Urothelium cell line (cell line): Measurements from ENCODE around the gene BRI3.

Experiments used
- DNase-seq: peaks from one replicate; pipeline ENCODE4 v3.0.0; 2011; ENCODE audit warnings: low spot score, mixed read lengths
- FAIRE-seq: peaks from 2 replicates; lab custom pipeline; 2011; peaks lifted over from hg19 to GRCh38; lab: Jason Lieb, UNC

BRI3 gene

DNA sequence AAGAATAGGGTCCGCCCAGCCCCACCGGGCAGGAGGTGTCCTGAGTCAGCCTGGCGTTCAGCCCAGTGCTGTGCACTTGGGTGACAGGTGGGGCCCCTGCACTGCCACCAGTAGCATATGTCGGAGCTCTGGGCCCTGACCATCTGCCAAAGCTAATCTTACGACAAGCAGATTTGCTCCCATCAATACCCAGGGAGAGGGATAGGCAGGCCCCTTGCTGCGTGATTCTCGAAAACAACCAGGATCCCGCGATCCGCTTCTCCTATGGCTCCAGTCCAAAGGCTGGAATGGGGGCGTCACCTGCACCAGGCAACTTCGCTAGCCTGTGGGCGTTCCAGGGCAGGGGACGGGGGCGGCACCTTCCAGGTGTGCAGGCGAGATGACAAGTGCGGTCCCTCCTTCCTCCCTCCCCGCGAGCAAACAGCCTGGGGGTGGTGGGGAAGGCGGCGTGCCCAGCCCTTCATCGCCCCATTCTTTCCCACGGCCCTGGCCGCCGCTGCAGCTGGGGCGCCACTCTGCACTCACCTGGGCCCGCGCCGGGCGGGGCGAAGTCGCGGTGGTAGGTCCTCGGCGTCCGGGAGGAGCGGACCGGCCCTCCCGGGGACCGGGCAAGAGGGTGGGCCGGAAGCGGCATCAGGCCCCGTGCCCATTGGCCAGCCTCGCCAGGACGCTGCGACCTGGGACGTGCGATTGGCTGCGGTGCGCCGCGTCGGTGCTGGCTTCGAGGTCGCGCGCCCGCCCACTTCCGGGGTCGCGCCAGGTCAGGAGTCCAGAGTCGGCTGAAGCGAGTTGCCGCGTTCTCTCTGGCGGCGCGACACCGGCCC is 29.7 kb upstream of the BRI3 start, which contains the start of gene TECPR1:
Gene TECPR1, minus strand, starts transcription at position 632 of the 824 bp plus-strand sequence. CDS start 6,086 bp downstream, outside the sequence.
- peak; percentile 100 for DNase-seq

DNA sequence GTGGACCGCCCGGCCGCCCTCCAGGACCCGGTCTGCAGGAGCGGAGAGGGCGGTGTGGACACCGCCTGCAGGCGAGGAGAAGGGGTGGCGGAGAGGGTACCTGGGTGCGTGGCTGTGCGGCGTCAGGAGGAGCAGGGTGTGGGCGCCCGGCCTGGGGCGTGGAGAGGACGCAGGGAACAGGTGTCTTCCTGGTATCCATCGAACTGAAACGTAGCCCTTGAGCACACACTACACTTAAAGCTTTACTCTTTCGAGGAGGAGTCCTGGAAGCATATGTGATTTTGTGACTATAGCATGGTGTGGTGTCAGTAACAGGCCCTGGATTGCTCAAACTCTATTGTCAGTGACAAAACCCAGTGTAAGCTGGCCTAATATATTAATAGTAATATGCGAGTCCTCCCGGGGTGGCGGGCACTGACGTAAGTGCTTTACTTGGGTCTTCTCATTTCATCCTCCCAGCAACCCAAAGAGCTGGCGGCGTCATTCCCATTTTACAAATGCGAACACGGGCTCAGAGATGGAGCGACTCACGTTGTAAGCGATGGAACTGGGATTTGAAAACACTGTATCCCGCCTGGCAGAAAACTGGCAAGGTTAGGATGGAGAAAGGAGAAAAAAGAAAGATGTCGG is 28.9 kb upstream of the BRI3 start:
- no peak for DNase-seq
- peak; percentile 13 for FAIRE-seq

More for the DNA sequence above, 29.7 kb upstream of the BRI3 start, which contains the start of gene TECPR1:
- FAIRE-seq, result peak; percentile 99

DNA sequence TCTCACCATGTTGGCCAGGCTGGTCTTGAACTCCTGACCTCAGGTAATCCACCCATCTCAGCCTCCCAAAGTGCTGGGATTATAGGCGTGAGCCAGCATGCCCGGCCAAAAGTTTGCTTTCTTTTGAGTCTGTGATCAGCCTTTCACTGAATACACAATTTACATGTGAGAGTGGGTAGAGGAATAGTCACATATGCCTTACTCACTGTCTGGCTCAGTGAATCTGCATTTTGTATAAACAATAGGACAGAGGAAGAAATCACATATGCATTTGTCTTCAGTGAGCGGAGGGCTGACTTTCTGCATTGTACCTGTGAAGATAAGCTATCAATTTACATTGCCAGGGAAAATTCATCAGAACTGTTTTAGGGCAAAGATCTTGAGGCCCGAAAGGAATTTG is 27.0 kb upstream of the BRI3 start:
- FAIRE-seq (no peak), DNase-seq (no peak)

DNA sequence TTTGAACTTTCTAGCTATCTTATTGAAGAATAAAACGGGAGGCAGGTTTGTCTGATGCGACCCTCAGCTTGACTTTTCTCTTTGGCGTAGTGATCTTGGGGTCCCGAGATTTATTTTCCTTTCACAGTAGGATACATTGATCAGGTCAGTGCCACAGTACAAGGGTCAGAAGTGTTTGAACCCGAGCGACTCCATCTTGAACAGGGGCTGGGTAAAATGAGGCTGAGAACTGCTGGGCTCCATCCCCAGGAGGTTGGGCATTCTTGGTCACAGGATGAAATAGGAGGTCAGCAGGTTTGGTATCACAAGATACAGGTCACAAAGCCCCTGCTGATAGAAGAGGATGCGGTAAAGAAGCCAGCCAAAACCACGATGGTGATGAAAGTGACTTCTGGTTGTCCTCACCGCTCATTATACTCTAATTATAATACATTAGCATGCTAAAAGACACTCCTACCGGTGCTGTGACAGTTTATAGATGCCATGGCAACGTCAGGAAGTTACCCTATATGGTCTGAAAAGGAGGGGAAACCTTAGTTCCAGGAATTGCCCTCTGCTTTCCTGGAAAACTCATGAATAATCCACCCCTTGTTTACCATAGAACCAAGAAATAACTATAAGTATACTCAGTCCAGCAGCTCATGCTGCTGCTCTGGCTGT is 26.4 kb upstream of the BRI3 start:
- no peak for FAIRE-seq

DNA sequence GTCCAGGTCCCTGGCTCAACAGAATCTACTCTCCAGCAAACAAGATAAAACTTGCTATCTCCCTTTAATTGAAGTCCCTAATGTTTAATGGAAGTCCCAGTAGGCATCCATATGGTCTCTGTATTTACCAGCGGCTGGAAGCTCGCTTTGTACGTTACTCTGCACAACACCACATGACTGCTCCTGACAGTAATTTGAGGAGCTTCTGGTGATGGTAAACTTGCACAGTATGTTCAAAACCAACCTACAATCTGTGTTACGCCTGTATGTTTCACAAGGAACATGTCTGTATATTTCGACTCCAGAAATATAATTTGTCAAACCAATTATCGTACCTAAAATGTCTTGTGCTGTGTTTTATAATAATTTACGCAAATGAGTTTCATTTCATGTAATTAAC is 25.1 kb upstream of the BRI3 start:
- no peak for DNase-seq
- no peak for FAIRE-seq

More for the DNA sequence above, 26.4 kb upstream of the BRI3 start:
- DNase-seq, result no peak

DNA sequence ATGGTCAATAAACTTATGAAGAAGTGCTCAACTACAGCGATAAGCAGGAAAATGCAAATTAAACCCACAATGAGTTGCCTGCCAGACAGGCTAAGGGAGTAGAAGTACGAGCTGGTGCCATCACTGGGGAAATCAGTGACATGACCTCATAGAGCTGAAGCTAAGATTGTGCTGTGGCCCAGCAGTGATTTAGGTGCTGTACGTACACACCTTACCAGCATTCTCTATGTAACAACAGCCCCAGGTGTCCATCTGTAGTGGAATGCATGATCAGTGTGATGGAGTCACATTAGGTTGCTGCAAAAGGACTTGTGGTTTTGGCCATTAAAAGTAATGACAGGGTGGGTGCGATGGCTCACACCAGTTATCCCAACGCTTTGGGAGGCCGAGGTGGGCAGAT is 23.8 kb upstream of the BRI3 start:
- DNase-seq, result no peak
- no peak for FAIRE-seq

DNA sequence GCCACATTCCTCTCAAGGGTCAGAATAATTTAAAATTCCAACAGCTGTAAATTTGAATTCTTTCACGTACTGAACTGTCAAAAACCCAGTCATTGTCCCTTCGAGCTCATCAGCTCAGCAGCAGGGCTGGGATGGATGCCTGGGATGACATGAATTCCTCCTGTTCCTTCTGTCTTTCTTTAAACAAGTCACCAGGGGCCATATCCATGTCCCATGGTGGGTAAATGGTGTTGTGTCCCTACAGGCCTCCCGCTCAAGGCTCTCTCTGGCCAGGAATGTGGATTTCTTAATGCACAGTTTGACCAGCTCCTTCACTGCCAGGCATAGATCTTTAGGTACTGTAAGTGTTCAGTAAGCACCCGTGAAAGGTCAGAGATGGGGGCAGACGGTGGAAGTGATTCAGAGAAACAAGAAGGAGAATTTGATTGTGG is 15.6 kb upstream of the BRI3 start:
- no peak for FAIRE-seq
- DNase-seq, result peak; percentile 71

DNA sequence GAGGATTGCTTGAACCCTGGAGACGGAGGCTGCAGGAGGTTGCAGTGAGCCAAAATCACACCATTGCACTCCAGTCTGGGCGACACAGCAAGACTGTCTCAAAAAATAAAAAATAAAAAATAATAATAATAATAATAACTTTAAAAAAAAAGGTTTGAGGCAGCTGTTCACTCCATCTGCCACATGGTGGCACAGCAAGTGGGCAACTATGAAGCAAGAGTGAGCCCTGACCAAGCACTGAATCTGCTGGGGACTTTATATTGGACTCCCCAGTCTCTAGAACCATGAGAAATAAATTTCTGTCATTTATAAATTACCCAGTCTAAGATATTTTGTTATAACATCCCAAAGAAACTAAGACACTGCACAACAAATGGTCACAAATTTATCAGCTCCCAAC is 14.6 kb upstream of the BRI3 start:
- FAIRE-seq (no peak), DNase-seq (no peak)

DNA sequence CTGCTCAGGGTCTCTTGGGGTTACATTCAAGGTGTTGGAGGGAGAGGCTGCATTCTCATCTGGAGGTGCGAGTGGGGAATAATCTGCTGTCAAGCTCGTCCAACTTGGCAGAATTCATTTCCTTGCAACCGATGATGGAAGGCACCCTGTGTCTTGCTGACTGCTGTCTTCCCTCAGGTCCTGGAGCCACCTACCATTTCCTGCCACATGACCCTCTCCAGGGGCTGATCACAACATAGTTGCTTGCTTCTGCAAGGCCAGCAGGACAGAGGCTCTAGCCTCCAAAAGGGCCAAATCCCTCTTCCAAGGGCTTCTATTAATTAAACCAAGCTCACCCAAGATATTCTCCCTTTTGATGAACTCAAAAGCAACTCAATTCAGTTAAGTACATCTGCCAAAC is 14.2 kb upstream of the BRI3 start:
- FAIRE-seq (no peak), DNase-seq (no peak)

DNA sequence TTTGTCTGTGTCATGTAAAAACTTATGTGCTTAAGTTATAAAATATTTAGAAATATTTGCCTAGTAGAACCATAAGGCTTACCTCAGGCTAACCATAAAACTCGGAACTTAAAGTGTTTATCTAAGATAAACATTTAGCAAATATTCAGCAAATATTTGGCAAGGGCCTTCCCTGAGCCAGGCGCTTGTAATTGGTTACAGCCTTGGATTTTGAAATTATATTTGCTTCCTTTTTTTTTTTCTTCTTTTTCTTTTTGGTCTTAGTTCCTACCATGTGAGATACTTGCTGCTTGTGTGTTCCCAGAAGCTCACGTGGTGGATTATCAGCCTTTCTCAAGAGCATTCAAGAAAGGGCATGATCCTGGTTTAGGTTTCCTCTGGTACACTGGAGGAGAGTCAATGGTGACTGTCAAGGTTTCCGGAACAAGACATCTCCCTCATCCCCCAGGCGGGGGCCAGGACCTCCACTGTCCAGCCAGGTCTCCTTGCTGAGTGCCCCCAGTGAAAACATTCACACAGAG is 5.2 kb upstream of the BRI3 start:
- no peak for FAIRE-seq
- DNase-seq, result no peak

DNA sequence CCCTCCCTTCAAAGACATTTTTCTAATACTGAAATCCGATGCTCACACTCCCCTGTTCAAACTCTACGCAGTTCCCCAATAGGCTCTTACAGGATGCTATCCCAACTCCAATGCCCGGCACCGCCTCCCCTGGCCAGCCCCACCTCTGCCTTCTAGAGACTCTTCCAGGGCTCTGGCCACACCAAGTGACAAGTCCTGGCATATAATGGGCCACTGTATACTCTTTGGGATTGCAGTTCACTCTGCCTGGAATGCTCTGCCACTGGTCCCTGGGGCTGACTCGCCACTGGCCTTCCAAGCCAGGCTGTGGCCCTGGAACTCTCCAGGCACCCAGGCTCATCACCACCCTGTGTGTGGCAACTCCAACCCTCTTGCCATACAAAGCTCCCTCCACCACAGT is 3.1 kb upstream of the BRI3 start:
- DNase-seq (no peak), FAIRE-seq (peak; percentile 20)

DNA sequence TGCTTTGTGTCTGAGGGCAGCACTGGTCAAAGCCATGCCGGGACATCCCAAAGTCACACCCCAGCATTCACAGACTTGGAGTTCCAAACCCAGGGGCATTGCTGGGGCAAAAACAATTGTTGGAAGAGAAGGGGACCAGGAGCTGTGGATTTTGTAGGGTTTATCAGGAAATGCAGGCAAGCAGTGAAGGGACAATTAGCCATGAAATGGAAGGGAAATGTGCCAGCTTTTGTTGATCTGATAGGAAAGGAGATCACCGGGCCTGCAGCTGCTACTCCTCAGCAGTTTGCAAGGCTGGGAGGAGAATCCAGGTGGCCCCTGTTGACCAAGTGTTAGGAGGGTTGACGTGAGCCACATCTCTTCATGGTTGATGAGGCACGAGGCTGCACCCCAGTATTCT is 2.5 kb upstream of the BRI3 start:
- FAIRE-seq (peak; percentile 56), DNase-seq (no peak)

DNA sequence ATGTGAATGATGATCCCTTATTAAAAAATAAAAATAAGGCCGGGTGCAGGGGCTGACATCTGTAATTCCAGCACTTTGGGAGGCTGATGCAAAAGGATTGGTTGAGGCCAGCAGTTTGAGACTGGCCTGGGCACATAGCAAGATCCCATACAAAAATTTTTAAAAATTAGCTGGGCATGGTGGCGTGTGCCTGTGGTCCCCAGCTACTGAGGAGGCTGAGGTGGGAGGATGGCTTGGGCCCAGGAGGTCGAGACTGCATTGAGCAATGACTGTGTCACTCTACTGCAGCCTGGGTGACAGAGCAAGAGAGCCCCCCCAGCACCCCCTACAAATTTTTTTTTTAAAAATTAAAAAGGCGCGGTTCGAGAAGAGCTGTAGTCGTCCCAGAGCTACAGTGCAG is 1.2 kb upstream of the BRI3 start:
- DNase-seq (no peak), FAIRE-seq (no peak)

DNA sequence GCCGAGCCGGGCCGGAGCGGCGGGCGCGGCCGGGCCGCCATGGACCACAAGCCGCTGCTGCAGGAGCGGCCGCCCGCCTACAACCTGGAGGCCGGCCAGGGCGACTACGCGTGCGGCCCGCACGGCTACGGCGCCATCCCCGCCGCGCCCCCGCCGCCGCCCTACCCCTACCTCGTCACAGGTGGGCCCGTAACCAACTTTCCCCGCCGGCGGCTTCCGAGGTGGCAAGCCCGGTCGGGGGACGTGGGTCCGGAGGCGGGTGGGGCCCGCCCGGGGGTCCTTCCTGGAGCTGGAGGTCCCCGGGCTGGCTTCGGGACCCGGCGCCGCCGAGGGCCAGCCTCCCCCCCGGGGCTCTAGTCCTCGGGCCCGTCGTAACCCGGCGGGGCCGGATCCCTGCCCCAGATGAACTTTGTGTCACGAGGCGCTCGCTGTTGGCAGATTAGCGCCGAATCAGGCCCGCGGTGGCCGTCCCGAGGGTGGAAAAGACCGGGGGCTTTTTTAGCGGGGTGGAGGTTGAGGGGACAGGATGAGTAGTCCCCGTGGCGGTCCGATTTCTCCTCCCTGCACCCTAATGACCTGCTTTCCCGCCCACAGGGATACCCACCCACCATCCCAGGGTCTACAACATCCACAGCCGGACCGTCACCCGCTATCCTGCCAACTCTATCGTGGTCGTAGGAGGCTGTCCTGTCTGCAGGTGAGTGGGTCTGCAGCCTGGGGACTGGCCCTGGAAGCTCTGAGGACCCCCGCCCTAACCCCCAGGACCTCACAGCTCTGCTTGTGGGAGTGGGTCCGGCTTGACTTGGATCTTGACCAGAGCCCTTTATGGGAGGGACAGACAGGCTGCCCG is 496 bp downstream of the BRI3 start:
- DNase-seq (no peak), FAIRE-seq (peak; percentile 23)

DNA sequence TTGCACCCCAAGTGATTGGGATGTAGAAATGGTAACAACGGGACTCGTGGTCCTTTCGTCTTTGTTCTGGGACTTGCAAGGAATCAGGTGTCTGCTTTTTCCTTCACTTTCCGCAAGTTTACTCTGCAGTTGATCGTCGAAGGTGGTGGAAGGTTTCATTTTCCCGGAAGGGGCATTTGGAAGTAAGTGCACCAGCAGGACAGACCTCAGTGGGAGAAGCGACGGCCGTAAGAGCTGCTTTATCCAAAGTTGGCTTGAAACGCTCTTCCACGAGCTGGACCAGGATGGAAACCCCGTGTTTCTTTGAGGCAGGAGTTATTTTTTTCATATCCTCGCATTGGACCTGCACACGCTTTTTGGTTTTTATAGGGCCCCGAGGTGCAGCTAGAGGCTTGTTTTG is 1.2 kb downstream of the BRI3 start:
- DNase-seq (no peak), FAIRE-seq (no peak)

DNA sequence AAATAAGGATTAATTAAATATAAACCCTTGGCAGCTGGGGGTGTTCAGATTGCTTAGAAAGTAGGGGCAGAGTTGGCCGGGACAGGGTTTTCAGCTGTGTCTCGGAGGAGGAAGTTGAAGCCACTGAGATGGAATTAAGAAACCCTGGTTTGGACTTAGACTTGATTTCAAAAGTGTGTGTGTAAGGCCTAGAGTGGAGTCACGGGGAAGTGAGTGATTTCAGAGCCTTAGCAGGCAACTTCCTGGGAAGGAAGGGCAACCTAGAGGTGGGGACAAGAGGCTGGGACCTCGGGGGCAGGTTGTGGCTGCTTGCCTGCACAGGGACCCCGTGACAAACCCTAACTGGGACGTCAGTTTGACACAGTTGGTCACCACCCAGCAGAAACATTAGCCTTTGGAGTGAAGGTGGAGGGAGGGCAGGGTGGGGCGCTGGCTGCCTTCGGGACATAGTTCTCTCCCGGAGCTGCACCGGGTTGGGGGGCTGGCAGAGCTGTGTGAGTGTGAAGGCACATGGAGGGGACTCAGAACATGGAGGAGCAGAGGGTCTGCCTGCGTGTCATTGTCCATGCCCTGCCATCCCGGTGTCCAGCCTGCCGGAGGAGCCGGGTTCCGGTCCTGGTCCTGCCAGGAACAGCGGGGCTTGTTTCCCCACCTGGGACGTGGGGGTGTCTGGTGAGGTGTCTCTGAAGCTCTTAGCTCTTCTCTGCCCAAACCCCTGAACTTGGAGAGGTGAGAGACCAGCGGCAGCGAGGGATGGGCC is 1.8 kb downstream of the BRI3 start:
- FAIRE-seq (peak; percentile 67), DNase-seq (no peak)

DNA sequence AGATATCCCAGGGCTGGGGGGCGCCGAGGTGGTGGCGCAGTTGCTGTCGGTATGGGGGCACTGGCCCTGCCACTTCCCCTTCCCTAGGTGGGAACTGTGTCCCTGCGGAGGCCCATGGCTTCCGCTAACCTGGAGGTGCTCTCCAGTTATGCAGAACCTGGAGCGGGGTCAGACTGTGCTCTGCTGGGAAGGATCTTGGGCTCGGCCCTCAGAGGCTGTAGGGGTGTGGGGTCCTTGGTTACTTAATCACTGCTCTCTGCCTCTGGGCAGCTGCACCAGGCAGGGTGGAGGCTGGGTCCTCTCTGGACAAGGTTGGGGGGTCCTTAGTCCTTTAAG is 2.4 kb downstream of the BRI3 start:
- no peak for DNase-seq
- no peak for FAIRE-seq

DNA sequence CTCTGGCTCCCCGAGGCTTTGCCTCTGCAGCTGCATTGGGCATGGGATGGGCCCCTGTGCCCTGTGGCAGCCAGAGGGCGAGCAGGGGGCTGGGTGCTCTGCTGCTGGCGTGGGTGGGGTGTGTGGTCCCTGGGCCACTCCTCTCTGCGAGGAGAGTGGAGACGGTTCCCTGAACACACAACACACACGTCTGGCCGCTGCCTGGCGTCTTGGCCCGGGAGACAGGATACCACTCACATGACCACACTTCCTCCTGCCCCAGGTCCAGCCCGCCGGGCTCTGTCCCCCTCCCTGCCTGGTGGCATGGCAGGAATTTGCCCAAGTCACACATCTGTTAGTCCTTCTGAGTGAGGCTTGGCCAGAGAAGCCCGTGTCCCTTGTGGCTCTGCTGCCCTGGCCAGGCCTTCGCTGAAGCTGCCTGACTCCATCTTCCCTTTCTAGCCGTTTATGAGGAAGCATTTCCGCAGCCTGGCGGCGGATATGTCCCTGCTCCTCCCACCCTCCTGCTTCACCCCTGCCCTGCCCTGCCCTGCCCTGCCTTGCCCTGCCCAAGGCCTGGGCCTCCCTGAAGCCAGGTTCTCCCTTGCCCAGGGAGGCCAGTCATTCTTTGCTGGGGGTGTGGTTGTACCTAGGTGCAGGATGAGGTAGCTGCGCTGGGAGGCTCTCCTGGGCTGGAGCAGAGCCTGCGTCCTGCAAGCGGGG is 3.0 kb downstream of the BRI3 start:
- peak; percentile 98 for FAIRE-seq
- DNase-seq, result peak; percentile 85
